GM21825 (cell line): Measurements from ENCODE around the gene EFNA3.
"Not testable (repeated sequence)": the region's sequence is repeated elsewhere in the genome, so short reads cannot be mapped to it uniquely, and the experiment has no call there.

Experiments
- ATAC-seq: cut with Tn5 transposase; IDR thresholded peaks from one replicate; pipeline ENCODE4 v1.9.1; 2021; ENCODE audit warnings: mild to moderate bottlenecking, moderate library complexity; ENCODE audit not compliant: unreplicated experiment

The EFNA3 gene

DNA sequence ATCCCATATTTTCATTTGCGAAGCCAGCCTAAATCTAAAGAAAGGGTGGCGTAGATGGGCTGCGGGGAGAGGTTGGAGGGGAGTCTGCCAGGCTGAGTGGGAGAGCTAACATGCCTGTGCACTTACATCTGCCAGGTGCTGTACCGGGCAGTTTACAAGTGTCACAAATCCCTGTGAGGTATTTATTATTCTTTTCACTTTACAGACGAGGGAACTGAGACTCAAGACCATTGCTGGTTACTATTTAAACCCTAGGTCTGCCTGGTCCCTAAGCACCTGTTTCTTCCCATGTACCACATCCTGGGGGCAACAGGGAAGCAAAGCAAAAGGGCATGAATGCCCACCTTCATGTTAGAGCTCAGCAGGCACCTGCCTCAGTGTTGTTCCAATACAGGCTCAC, 29.7 kb downstream of the EFNA3 start:
- no peak for ATAC-seq

DNA sequence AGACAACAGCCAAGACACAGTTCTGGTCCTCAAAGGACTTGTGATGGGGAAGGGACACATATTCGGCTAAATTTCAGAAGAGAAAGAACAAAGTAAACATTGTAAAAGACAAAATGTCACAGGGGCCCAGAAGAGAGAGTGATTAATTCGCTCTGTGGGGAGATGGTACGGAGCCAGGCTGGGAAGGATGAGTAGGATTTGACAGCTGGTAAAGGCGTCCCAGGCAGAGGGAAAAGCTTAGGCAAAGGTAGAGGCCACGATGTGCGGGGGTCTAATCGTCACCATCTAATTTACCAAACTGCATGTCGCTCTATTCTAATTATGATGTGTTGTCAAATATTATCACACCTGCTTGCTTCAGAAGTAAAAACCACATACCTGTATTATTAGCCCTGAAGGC, 31.7 kb downstream of the EFNA3 start:
- ATAC-seq = no peak

DNA sequence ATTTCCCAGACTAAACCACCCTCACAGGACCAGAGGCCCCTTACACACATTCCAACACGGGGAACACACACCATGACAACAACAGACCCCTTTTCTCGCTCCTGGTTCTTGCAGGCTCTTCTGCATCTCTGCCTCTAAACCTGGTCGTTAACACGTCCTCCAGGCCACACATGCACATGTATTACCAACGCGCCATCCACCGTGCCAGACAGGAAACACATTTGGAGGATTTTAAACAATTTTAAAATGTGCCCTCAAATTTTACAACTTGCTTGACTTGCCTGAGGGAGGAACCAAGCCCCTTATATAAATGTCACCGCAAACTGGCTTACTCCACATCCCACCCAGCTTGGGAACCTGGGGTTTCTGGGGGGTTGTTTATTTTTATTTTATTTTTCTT, 32.2 kb downstream of the EFNA3 start:
- ATAC-seq = no peak

DNA sequence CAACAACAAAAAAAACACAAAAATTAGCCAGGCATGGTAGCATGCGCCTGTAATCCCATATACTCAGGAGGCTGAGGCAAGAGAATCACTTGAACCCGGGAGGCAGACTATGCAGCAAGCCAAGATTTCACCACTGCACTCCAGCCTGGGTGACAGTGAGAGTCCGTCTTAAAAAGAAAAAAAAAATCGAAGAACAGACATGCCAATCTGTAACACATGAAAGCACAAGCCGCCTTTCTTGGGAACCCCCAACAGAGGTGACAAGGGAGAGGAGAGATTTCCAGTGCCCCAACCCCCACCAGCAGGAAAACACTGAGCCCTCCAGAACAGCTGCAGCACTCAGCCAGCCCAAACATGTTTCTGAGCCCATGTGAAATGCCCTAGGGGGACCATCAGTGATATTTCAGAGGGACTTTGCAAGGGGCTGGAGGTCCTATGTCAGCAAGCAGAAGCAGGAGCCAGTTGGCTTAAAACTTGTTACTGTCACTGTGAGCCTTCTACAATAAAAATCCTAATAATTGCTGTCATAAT, 34.9 kb downstream of the EFNA3 start:
- no peak for ATAC-seq

DNA sequence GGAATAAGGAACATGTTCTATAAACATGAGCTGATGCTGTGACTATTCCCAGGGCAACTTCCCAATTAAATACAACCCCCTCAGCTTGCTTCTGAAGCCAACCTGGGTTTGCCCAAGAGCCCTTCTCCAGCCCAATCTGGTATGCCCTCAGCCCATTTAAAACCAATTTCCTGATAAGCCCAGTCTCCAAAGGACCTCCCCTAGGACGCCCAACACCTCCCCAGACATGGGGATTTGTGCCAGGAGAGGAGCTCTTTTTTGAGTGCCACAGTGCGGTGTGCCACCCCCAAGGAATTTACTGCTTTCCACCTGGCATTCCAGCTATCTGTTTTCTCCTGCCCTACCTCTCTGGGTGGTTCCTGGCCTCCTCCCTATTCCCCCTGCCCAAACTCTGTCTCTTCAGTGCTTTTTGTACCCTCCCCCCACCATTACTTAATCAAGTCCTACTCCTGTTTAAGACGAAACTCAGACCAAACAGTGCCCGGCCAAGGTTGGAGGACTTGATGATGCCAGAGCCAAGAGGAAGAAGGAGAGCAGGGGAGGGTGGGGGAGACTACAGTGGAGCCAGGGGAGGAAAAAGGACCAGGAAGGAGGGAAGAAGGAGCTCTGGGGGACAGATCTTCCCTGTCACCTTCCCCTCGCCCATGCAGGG, 37.6 kb downstream of the EFNA3 start:
- ATAC-seq = no peak

DNA sequence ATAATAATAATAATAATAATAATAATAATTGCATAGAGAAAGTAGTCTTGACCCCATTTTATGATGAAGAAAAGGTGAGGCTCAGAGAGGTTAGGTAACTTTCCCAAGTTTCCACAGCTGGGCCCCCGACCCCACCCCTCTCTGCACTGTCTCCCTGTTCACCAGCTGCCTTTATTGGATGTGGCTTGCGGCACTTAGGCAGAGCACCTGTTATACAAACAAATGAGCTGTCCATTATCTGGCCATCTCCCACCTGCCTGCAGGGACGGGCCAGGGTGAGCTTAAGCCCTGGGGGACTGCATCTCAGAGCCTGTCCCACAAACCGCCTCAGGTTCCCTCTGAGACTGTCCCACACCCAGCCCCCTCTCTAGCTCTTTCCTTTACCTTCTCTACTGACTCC, 39.0 kb downstream of the EFNA3 start:
- ATAC-seq = no peak

DNA sequence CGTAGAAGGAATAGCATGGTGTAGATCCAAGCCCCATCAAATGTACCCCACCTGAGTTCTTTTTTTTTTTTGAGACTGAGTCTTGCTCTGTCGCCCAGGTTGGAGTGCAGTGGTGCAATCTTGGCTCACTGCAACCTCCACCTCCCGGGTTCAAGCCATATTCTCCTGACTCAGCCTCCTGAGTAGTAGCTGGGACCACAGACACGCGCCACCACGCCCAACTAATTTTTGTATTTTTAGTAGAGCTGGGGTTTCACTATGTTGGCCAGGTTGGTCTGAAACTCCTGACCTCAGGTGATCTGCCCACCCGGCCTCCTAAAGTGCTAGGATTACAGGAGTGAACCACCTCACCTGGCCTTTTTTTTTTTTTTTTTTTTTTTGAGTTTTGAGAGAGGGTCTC, 39.5 kb downstream of the EFNA3 start:
- ATAC-seq = not testable (repeated sequence)

DNA sequence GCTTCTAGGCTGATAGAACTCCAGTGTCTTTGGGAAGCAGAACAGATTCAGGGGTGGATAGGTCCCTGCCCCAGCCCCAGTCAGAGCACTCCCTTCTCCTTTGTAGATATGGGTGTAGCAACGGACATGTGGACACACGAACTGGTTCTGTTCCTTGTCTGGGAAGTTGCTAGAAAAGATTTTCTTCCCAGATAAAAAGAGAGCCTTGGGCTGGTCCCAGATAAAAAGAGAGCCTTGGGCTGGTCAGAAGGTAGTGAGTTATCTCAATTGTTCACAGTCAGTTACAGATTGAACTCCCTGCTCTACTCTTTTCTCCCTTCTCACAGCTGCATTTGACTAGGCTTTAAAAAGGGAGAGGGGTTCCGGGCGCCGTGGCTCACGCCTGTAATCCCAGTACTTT, 41.6 kb downstream of the EFNA3 start:
- ATAC-seq = no peak

DNA sequence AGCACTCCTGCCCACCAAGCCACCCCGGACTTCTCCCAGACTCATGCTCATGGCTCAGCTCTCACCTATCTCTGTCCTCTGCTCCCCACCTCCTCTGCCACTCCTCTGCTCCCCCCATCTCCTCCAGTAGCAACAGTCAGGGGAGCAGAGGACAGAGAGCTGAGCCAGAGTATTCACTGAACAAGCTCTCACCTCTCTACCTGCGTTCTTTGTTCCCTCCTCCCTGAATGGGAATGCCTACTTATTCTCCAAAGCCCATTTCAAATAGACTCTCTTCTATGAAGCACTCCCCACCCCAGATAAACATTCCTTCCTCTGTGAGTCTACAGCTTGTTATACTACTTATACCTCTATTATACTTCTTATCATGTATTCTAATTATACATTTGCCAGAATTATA, 42.6 kb downstream of the EFNA3 start:
- no peak for ATAC-seq

DNA sequence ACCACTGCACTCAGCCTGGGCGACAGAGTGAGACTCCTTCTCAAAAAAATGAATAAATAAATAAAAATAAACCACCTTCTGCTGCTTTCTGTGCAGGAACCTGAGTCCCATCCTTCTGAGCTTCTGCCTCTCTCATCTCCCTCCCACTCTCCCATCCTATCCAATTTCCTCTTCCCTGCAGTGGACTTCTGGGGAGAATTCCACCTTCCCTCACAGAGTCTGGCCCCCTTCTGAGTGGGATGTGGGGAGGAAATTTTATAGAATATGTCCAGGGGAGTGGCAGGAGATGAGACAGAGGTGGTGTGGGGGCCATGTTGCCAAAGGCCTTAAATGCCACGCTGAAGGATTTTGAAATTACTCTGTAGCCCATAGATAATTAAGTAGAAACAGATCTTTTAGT, 43.7 kb downstream of the EFNA3 start:
- ATAC-seq = no peak

DNA sequence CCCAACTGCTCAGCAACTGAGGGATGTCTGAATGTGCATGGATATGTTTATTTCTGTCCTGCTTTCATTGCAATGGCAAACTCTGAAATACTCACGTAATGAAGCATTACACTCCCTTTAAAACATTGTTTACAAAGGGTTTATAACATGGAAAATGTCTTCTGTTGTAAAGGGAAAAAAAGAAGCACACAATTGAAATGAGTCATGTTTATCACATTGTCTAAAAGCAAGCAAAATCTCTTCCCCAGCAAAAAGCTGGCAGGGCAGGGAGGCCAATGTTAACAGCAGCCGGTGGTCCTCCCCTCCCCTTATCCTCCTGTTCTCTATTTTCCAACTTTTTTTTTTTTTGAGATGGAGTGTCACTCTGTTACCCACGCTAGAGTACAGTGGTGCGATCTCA, 45.2 kb downstream of the EFNA3 start:
- no peak for ATAC-seq

DNA sequence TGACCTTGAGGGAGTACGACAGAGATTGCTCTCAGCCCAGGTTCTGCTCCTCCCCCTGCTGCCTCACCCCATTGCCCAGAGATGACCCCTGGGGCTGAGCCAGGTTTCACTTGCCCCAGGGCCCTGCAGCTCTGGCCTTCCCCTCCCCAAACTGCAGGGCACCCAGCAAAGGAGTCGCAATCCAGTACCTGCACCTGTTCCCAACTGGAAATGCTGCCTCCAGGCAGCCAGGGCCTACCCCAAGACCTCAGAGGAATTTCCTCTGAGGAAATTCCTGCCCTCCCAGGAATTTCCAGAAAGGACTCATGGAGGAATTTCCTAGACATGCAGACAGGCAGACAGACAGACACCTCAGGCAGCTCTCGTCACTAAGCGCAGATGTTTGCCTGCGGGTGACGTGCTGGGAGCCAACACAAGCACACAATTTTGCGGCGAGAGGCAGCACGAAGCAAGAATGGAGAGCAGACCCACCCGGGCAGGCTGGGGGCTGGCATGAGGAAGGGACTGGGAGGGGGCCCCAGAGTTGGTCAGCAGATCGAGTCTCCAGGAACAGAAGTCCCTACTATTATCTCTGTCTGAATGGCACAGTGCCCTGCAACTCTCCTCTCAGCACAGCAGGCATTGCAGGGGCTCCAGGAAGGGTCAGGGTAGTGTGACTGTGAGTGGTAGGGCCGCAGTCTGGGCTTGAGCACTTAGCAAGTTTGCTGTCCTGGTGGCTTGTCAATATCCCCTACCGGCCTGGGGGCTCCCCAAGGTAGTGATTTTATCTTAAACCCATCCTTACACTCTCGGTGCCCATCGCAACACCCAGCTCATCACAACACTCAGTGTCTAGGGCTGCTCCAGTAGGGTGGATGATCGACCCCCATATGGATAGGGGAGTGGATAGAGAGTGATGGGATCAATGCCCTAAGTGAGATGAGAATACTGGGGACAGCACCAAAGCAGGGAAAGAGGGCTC, 46.1 kb downstream of the EFNA3 start:
- ATAC-seq = no peak

DNA sequence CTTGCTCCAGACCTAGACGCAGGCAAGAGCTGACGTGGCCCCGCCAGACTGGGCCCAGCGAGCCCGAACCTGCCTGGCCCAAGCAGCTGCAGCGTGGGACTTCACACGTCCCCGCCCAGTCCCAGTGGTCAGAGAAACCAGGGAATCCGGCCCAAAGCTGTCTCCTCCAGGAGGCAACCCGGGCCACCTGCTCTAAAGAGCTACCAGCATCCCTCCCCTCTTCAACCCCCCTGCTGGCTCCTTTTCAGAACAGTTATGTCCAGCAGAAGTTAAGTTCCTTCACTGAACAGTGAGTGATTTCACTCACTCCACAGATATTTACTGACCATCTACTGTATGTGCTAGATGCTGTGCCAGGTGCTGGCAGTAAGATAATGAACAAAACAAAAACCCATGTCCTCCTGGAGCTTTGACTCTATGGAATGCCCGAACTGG, 46.9 kb downstream of the EFNA3 start:
- no peak for ATAC-seq

DNA sequence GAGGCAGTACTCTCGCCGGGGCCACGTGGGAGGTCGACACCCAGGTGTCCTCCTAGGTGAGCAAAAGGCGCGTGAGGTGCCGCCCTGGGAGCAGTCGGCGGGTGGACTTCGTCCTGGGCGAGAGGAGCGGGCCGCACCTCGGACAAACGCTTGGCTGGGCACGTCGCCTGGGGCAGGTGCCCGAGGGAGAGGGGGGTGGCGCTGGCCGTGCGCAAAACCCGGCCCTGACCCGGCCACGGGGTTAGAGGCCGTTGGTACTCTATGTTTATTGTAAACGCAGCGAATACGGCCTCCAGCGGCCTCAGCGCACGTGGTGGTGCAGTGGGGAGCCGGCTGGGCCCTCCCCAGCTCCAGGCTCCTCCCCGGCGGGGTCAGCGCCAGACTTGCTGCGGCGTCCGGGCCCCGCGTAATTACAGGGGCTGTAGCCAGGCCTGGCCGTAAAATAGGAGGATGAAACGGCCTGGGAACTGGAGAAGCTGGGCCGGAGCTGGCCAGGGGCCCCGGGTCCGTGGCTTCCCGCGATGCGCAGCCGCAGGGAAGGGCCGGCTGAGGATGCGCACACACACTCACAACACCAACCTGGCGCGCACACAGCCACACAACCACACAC, 47.4 kb downstream of the EFNA3 start:
- no peak for ATAC-seq

DNA sequence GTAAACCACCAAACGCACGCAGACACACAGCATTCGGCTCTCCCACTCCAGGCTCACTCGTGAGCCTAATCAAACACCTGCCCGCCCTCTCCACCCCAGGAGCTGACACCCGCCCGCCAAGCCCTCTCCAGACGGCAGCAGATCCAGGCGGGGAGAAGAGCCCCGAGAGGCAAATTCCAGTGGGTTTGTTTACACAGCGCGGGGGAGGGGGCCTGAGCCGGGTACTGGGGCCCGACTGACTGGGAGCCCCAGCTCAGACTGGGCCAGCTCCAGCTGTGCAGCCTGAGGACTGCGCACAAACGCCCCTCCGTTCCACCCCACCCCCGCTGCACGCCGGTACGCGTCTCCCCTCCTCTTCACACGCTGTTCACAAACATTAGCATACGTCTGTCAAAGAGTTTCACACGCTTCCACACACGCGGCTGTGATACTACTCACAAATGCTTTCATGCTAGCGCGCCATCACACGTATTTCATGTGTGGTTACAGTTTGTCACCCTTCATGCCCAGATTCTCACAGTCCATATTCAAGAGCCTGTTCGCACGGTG, 48.0 kb downstream of the EFNA3 start:
- ATAC-seq = no peak

DNA sequence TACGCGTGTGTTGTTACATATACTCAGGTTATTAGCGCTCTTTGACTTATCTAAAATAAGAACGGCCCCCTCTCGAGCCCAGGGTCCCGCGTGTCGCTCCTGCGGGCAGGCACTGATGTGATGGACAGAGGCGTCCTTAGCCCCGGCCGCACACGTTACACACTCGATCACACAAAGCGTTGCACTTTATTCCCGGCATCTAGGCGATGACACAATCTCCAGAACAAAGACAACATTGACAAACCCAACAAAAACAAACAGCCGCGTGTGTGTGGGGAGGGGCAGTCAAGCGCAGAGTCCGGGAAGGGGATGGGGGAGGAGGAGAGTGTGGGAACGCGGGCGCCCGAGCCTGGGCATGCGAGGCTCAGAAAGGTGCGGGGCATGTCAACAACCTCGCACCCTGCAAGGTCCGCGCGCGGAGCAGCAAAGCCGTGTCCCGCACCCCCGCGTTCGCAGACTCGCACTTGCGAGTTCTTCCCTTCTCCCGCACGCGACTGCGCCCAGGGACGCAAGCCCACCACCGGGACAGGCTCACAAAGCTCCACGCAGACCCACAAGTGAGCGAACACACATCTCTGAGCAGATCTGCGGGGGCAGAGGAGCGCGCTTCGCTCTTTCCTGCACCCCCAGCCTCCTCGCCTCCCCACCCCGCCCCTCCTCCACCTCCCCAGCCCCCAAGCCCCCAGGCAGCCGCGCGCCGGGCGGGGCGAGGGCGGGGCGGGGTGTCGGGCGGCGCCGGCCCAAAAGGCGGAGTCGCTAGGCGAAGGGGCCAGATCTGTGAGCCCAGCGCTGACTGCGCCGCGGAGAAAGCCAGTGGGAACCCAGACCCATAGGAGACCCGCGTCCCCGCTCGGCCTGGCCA, 48.7 kb downstream of the EFNA3 start, which contains the start of gene EFNA1:
Gene EFNA1 (plus strand): TSS at position 772 of the 862 bp plus-strand sequence. CDS start 102 bp downstream, outside the sequence.
- ATAC-seq = no peak

DNA sequence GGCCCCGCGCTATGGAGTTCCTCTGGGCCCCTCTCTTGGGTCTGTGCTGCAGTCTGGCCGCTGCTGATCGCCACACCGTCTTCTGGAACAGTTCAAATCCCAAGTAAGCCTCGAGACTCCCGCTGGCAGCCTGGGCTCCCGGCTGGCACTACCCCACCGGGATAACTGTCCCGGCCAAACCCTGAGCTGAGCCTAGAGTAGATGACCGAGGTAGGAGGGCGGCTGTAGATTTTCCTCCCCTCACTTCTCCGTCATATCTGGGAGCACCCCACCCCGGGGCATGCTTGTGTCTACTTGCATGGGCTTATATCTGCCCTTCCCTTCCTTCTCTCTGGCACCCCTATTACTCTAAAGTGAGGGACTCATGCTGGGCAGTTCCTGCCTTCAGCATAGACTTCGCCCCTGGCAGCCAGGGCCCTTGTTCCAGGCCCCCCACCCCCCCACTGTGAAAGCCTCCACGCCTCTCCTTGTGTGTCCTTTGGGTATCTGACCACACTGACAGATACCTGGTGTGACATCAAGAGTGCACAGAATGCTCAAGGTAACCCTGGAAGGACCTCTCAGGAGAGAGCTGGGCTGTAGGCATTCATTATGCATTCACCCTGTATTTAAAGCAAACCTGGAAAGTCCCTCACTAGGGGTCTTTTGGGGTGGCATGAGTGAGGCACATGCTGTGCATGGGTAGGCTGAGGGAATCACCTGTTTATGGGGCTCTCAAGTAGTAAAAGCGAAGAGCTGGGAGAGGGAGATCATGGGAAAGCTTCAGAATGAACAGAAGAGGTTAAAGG, 49.5 kb downstream of the EFNA3 start:
- ATAC-seq = no peak

DNA sequence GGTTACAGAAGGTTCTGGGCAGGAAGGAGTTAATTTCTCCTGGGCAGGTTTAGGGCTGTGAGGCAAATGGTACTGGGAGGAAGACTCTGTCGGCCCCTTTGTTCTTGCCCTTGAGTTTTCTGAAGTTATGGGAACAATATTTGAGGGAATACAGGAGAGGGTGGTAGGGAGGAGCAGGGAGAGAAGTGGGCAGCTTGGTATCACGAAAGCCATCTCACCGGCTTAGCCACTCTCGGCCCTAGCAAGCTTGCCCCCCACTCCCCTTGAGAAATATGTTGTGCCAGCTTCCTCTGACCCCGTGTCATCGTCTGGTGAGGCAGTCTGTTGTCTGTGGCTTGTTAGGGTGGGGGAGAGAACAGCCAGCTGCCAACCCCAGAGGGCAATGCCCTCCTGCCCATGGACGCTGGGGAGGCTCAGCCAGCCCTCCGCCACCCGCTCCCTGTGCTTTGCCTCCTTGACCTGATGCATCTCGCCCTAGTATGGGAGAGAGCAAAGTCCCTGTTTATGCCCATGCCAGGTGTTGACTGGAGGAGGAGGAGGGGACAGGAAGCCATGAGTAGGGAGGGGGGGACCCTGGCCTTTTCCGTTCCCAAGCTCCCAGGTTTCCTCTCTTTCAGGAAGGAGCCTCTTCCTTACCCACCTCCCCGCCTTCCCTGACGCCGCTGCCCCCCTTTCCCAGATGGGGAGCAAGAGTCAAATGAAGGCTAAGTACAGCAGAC, 50.3 kb downstream of the EFNA3 start:
- no peak for ATAC-seq
